GM12865 (cell line): ENCODE measurements around the gene BANP.

Experiments
- DNase-seq: peaks from one replicate; pipeline ENCODE4 v3.0.0; 2010; ENCODE audit warnings: low read depth
- H3K4me3 ChIP-seq: 2 replicates; pipeline ENCODE4 v1.5.1; 2011; ENCODE audit warnings: mild to moderate bottlenecking, low read depth, low read length, control low read depth
- CTCF ChIP-seq: IDR thresholded peaks from 2 replicates; pipeline ENCODE4 v1.5.1; 2011; ENCODE audit warnings: low read length, control low read depth, low read depth, inconsistent platforms; ENCODE audit not compliant: insufficient read depth; ENCODE audit errors: missing control alignments

BANP gene

GRCh38 chr16:88064889-88065746 lies 113.9 kb downstream of the BANP start:
- no peak overlapping the region for H3K4me3 ChIP-seq
- TF ChIP-seq CTCF: no peak
- DNase-seq: no peak

- no peak for TF ChIP-seq CTCF
- DNase-seq: no peak
- H3K4me3 ChIP-seq: no peak overlapping the region
These were observed 114.5 kb downstream of the BANP start for GRCh38 chr16:88065747-88066142.

GRCh38 chr16:88066234-88066633 lies 115.0 kb downstream of the BANP start:
- no peak overlapping the region for H3K4me3 ChIP-seq
- DNase-seq: no peak
- TF ChIP-seq CTCF: no peak

- no peak for TF ChIP-seq CTCF
- DNase-seq: no peak
- no peak overlapping the region for H3K4me3 ChIP-seq
These were observed 115.7 kb downstream of the BANP start for GRCh38 chr16:88066680-88067529.

GRCh38 chr16:88067530-88068411 lies 116.5 kb downstream of the BANP start:
- TF ChIP-seq CTCF: no peak
- no peak overlapping the region for H3K4me3 ChIP-seq
- no peak for DNase-seq
